PFSK-1 (cell line): ENCODE data around the gene LHPP.

Experiments
- FOXP2 ChIP-seq: optimal IDR thresholded peaks from 2 replicates; pipeline ENCODE3; 2011; ENCODE audit warnings: borderline replicate concordance, control low read depth, inconsistent platforms; ENCODE audit not compliant: insufficient read depth; ENCODE audit errors: extremely low read length, extremely low read depth
- POLR2AphosphoS5 ChIP-seq: IDR thresholded peaks from 2 replicates; pipeline ENCODE4 v1.6.1; 2012; ENCODE audit warnings: low read depth, mild to moderate bottlenecking, control low read depth, low read length, moderate library complexity
- REST ChIP-seq, 2 experiments: IDR thresholded peaks; 2 replicates each; pipeline versions ENCODE4 v1.6.1 to v1.8.0; 2011 to 2012; ENCODE audit warnings: low read depth in 2 of 2, low read length in 2 of 2, control low read depth in 1 of 2, inconsistent platforms in 1 of 2, mild to moderate bottlenecking in 1 of 2, moderate library complexity in 1 of 2; ENCODE audit not compliant: insufficient read depth in 1 of 2
- SIN3A ChIP-seq: IDR thresholded peaks from 2 replicates; pipeline ENCODE4 v1.6.1; 2012; ENCODE audit warnings: mild to moderate bottlenecking, low read length, moderate library complexity, borderline replicate concordance; ENCODE audit not compliant: insufficient read depth
- TAF1 ChIP-seq: IDR thresholded peaks from 2 replicates; pipeline ENCODE4 v1.6.1; 2012; ENCODE audit warnings: low read length, control low read depth, borderline replicate concordance; ENCODE audit not compliant: insufficient read depth

- TF ChIP-seq REST (IDR thresholded peaks at IDR 0.05; ENCODE audit: insufficient read depth in 1 of 2, low read depth in 2 of 2, low read length in 2 of 2) (no peak), TAF1 (no peak), POLR2AphosphoS5 (no peak), SIN3A (no peak), FOXP2 (no peak)
Measured at GRCh38 chr10:124562425-124563060, 100.9 kb downstream of the LHPP start.
